Endothelial cell of umbilical vein (primary cell): Measurements from ENCODE around the gene SRRM2. TPM values are rescaled to one million over a fixed set of nuclear protein-coding genes. Genes with fewer than 3 reads are reported as not detected.

Experiments used
- BruUV-seq: library from RNA; stranded (reverse); fragments of 400-500 nt; replicated peaks from 2 replicates; lab custom pipeline; 2021; lab: Mats Ljungman, UMichigan
- CTCF ChIA-PET: fragments of 300-600, 350-600 bp; sonication (Branson Sonifier 250); formaldehyde crosslinking; loops from one replicate; lab custom pipeline; 2021; ENCODE audit warnings: antibody characterized with exemption, inconsistent platforms; lab: Charles Lee
- POLR2A ChIA-PET: fragments of 300-600, 350-600 bp; sonication (Branson Sonifier 250); formaldehyde crosslinking; loops from one replicate; lab custom pipeline; 2021; ENCODE audit warnings: antibody characterized with exemption, inconsistent platforms; lab: Charles Lee
- DNase-seq: peaks from one replicate; pipeline ENCODE4 v3.0.0-alpha.2; 2011; ENCODE audit warnings: low read depth, low spot score
- FAIRE-seq: peaks from 2 replicates; lab custom pipeline; 2011; peaks lifted over from hg19 to GRCh38; lab: Jason Lieb, UNC
- H2AFZ ChIP-seq: 2 replicates; pipeline ENCODE4 v1.6.0; 2012; ENCODE audit warnings: low read depth, low read length, control low read depth, inconsistent platforms
- H3K27ac ChIP-seq: 2 replicates; pipeline ENCODE4 v1.5.1; 2011; ENCODE audit warnings: low read depth, mild to moderate bottlenecking, control low read depth, low read length, moderate library complexity; ENCODE audit not compliant: insufficient read depth
- H3K27me3 ChIP-seq, 2 experiments: 2 replicates each; pipeline versions ENCODE4 v1.6.0 to v1.6.1; 2011; ENCODE audit warnings: low read length in 2 of 2, mixed read lengths in 1 of 2; ENCODE audit not compliant: control insufficient read depth in 2 of 2, insufficient read depth in 2 of 2
- H3K36me3 ChIP-seq, 2 experiments: 2 replicates in 1 of 2; 3 replicates in 1 of 2; pipeline ENCODE4 v1.5.1; 2011; ENCODE audit warnings: low read length in 2 of 2, mild to moderate bottlenecking in 1 of 2, moderate library complexity in 1 of 2; ENCODE audit not compliant: control insufficient read depth in 2 of 2, insufficient read depth in 2 of 2; ENCODE audit errors: extremely low read depth in 1 of 2
- H3K4me1 ChIP-seq: 3 replicates; pipeline ENCODE4 v1.5.1; 2011; ENCODE audit warnings: mild to moderate bottlenecking, low read length; ENCODE audit not compliant: control insufficient read depth, insufficient read depth; ENCODE audit errors: extremely low read depth
- H3K4me2 ChIP-seq: 2 replicates; pipeline ENCODE4 v1.6.1; 2011; ENCODE audit warnings: low read length, control low read depth, mixed read lengths; ENCODE audit not compliant: insufficient read depth
- H3K4me3 ChIP-seq, 3 experiments: fragments of 200-600 bp in 1 of 3; sonication (generic), shearing (Covaris generic) in 1 of 3; replicated peaks in 1 of 3; 2 replicates each; pipeline ENCODE4 v1.5.1; 2011 to 2016; ENCODE audit warnings: control low read depth in 3 of 3, low read length in 3 of 3, mild to moderate bottlenecking in 2 of 3, inconsistent platforms in 1 of 3, low read depth in 1 of 3, moderate library complexity in 1 of 3; ENCODE audit not compliant: insufficient read depth in 1 of 3
- H3K79me2 ChIP-seq: 2 replicates; pipeline ENCODE4 v1.6.0; 2012; ENCODE audit warnings: low read length, inconsistent platforms; ENCODE audit not compliant: control insufficient read depth, insufficient read depth
- H3K9ac ChIP-seq: replicated peaks from 2 replicates; pipeline ENCODE3; 2011; ENCODE audit warnings: low read length, control low read depth; ENCODE audit not compliant: insufficient read depth; ENCODE audit errors: extremely low read depth
- H3K9me1 ChIP-seq: replicated peaks from 3 replicates; pipeline ENCODE4 v1.6.0; 2011; ENCODE audit warnings: mild to moderate bottlenecking, low read length; ENCODE audit not compliant: control insufficient read depth, insufficient read depth; ENCODE audit errors: extremely low read depth
- H3K9me3 ChIP-seq: replicated peaks from 2 replicates; pipeline ENCODE4 v1.5.1; 2012; ENCODE audit warnings: low read length, inconsistent platforms; ENCODE audit not compliant: control insufficient read depth, insufficient read depth
- H4K20me1 ChIP-seq: replicated peaks from 2 replicates; pipeline ENCODE3; 2011; ENCODE audit warnings: mild to moderate bottlenecking, low read length; ENCODE audit not compliant: control insufficient read depth, insufficient read depth; ENCODE audit errors: extremely low read depth
- CTCF ChIP-seq, 2 donors: IDR thresholded peaks; 1 replicate in 1 of 2; 2 replicates in 1 of 2; pipeline ENCODE4 v1.5.1; 2011; ENCODE audit warnings: low read length in 2 of 2, mild to moderate bottlenecking in 2 of 2, moderate library complexity in 2 of 2, control low read depth in 1 of 2, inconsistent platforms in 1 of 2, low read depth in 1 of 2; ENCODE audit not compliant: insufficient read depth in 1 of 2; ENCODE audit errors: extremely low read depth in 1 of 2
- EZH2 ChIP-seq: IDR thresholded peaks from 2 replicates; pipeline ENCODE4 v1.6.1; 2012; ENCODE audit warnings: borderline replicate concordance, low read depth, mild to moderate bottlenecking, moderate library complexity, low read length, inconsistent platforms; ENCODE audit not compliant: severe bottlenecking
- FOS ChIP-seq: IDR thresholded peaks from 2 replicates; pipeline ENCODE4 v1.6.1; 2011; ENCODE audit warnings: mild to moderate bottlenecking, low read length, moderate library complexity, borderline replicate concordance; ENCODE audit not compliant: insufficient read depth
- GATA2 ChIP-seq: IDR thresholded peaks from 2 replicates; pipeline ENCODE4 v1.7.0; 2011; ENCODE audit warnings: low read depth, mild to moderate bottlenecking, moderate library complexity, mixed read lengths, low read length; ENCODE audit not compliant: insufficient read length, insufficient read depth
- JUN ChIP-seq: IDR thresholded peaks from 2 replicates; pipeline ENCODE4 v1.6.1; 2011; ENCODE audit warnings: borderline replicate concordance, low read depth; ENCODE audit not compliant: insufficient read length, insufficient read depth
- MAX ChIP-seq: IDR thresholded peaks from 2 replicates; pipeline ENCODE4 v1.6.1; 2011; ENCODE audit not compliant: insufficient read depth, insufficient read length
- MYC ChIP-seq: IDR thresholded peaks from one replicate; pipeline ENCODE4 v1.6.1; 2011; ENCODE audit warnings: mild to moderate bottlenecking, low read depth, low read length
- POLR2A ChIP-seq: IDR thresholded peaks from 2 replicates; pipeline ENCODE4 v1.6.1; 2012; ENCODE audit warnings: low read depth, mild to moderate bottlenecking, control low read depth, low read length
- POLR2AphosphoS5 ChIP-seq: IDR thresholded peaks from 2 replicates; pipeline ENCODE4 v1.6.1; 2012; ENCODE audit warnings: low read depth, mild to moderate bottlenecking, control low read depth, low read length, moderate library complexity; ENCODE audit not compliant: insufficient read depth
- dilution Hi-C: fragments of 300-500 bp; cut with MboI; formaldehyde crosslinking; loops from one replicate; pipeline ENCODE4 v1.15.0; 2019; ENCODE audit warnings: low sequenced_read_pairs; ENCODE audit not compliant: extremely low pct_ligation_motif_present
- intact Hi-C: fragments of 100-400 bp; cut with micrococcal nuclease; formaldehyde crosslinking; loops from one replicate; pipeline ENCODE4 v1.10.0; 2022
- polyA plus RNA-seq, 4 experiments: library from polyadenylated mRNA; depleted of rRNA in 3 of 4; stranded (reverse) in 3 of 4; unstranded in 1 of 4; fragments of >200 nt; gene quantifications; 2 replicates each; pipeline versions ENCODE4 v1.2.1 to v1.2.3, GENCODE V29; 2011 to 2012; ENCODE audit warnings: missing spikeins in 1 of 4
- total RNA-seq: library from RNA; stranded (reverse); gene quantifications from 2 replicates; pipeline ENCODE4 v1.2.3, GENCODE V29; 2021

Gene SRRM2
- total and polyA plus RNA-seq, 2 donors (not counting 3 experiments of a cell fraction or from before 2014, with no cell fraction given): 270 to 483 TPM

GRCh38 chr16:2720064-2720457, 32.4 kb upstream of the SRRM2 start, which contains the start of gene PRSS27:
TSS of gene PRSS27 (minus strand) at chr16:2720224. CDS start at chr16:2720160, 64 bp downstream.
- Histone ChIP-seq H3K9ac (peak within 1 kb of the TSS; percentile 62), H3K27ac (peak within 1 kb of the TSS; percentile 41), H4K20me1 (no peaks in the 10 kb centered on the region), H3K79me2 (no peaks in the 10 kb centered on the region), H3K27me3 (peaks cover 0 to 4% of the 10 kb centered on the region in 2 experiments), H2AFZ (peak within 1 kb of the TSS; percentile 87), H3K9me1 (no peaks in the 10 kb centered on the region), H3K4me2 (peak within 1 kb of the TSS; percentile 63), H3K9me3 (no peaks in the 10 kb centered on the region), H3K36me3 (no peaks in the 10 kb centered on the region), H3K4me3 (peak within 1 kb of the TSS; percentile 20 to 62 (median 55)), H3K4me1 (peaks cover 4% of the 10 kb centered on the region)
- FAIRE-seq (no peak), DNase-seq (no peak)
- intact Hi-C loops: loop anchor here (2.0 kb wide), 1 partner anchor 149 kb away; no protein-coding TSS in a partner anchor
- TF ChIP-seq POLR2A: no peak
- TF ChIP-seq POLR2AphosphoS5: no peak
- no peak for TF ChIP-seq FOS
- TF ChIP-seq GATA2: no peak
- TF ChIP-seq JUN: no peak
- no peak for TF ChIP-seq EZH2
- TF ChIP-seq MYC: no peak
- no peak for TF ChIP-seq MAX
- TF ChIP-seq CTCF (IDR thresholded peaks at IDR 0.05; ENCODE audit: extremely low read depth in 1 of 2, insufficient read depth in 1 of 2, low read depth in 1 of 2, low read length in 2 of 2): no peak
- ChIA-PET CTCF (interaction anchor here (0.7 to 1.0 kb wide), 2 partner anchors 16 to 148 kb away, joined by 3 to 4 read pairs; no protein-coding TSS in a partner anchor), POLR2A (no interaction called here)
- BruUV-seq: no TSS peak
- dilution Hi-C loops: no loop called here
